SK-N-SH (cell line): ENCODE results near the gene PIH1D2. TPM values are rescaled to one million over a fixed set of nuclear protein-coding genes. Genes with fewer than 3 reads are reported as not detected.

ENCODE experiments used
- CTCF ChIA-PET: fragments of 300-600, 350-600 bp; formaldehyde crosslinking; extraction: SDS; loops from one replicate; lab custom pipeline; 2021; lab: Yijun Ruan, JAX
- POLR2A ChIA-PET: fragments of 350-600 bp; sonication (Branson Sonifier 250); formaldehyde crosslinking; extraction: SDS; loops from one replicate; lab custom pipeline; 2020; ENCODE audit warnings: antibody characterized with exemption, inconsistent platforms; lab: Yijun Ruan, JAX
- DNase-seq: peaks from one replicate; pipeline ENCODE4 v3.0.0; 2012
- H2AFZ ChIP-seq: fragments of 200-600 bp; sonication (generic); 2 replicates; pipeline ENCODE4 v1.8.1; 2016; ENCODE audit warnings: antibody characterized with exemption, mild to moderate bottlenecking, low read depth
- H3F3A ChIP-seq: fragments of 200-600 bp; sonication (generic); replicated peaks from 2 replicates; pipeline ENCODE3; 2016; ENCODE audit warnings: antibody characterized with exemption, mild to moderate bottlenecking; ENCODE audit not compliant: insufficient read depth
- H3K27ac ChIP-seq, 2 experiments: fragments of 200-500 bp in 1 of 2; fragments of 200-600 bp in 1 of 2; sonication (Bioruptor generic) in 1 of 2; sonication (generic), shearing (Covaris generic) in 1 of 2; 2 replicates each; pipeline versions ENCODE4 v1.5.1 to v1.6.1; 2014 to 2016; ENCODE audit warnings: low read depth in 2 of 2, inconsistent platforms in 1 of 2, low read length in 1 of 2, mild to moderate bottlenecking in 1 of 2, mixed read lengths in 1 of 2
- H3K27me3 ChIP-seq: fragments of 200-600 bp; sonication (generic), shearing (Covaris generic); 2 replicates; pipeline ENCODE4 v1.6.1; 2016; ENCODE audit warnings: mixed run types; ENCODE audit not compliant: insufficient read depth
- H3K36me3 ChIP-seq, 2 experiments: fragments of 200-500 bp in 1 of 2; fragments of 200-600 bp in 1 of 2; sonication (Bioruptor generic) in 1 of 2; sonication (generic) in 1 of 2; replicated peaks in 1 of 2; 2 replicates each; pipeline versions ENCODE3 to v1.5.1; 2014 to 2016; ENCODE audit warnings: low read length in 1 of 2, mild to moderate bottlenecking in 1 of 2; ENCODE audit not compliant: insufficient read depth in 2 of 2, control insufficient read depth in 1 of 2
- H3K4me1 ChIP-seq, 2 experiments: fragments of 200-500 bp in 1 of 2; fragments of 200-600 bp in 1 of 2; sonication (Bioruptor generic) in 1 of 2; sonication (generic), shearing (Covaris generic) in 1 of 2; 2 replicates each; pipeline versions ENCODE4 v1.5.1 to v1.6.1; 2014 to 2016; ENCODE audit warnings: low read depth in 1 of 2, low read length in 1 of 2, mixed run types in 1 of 2; ENCODE audit not compliant: insufficient read depth in 2 of 2, control insufficient read depth in 1 of 2
- H3K4me2 ChIP-seq: fragments of 200-600 bp; sonication (generic), shearing (Covaris generic); 2 replicates; pipeline ENCODE4 v1.6.1; 2017; ENCODE audit warnings: mixed run types
- H3K4me3 ChIP-seq, 2 experiments: fragments of 200-500 bp in 1 of 2; fragments of 200-600 bp in 1 of 2; sonication (Bioruptor generic) in 1 of 2; sonication (generic), shearing (Covaris generic) in 1 of 2; 2 replicates each; pipeline versions ENCODE4 v1.5.1 to v1.8.1; 2014 to 2016; ENCODE audit warnings: low read depth in 2 of 2, inconsistent platforms in 1 of 2, low read length in 1 of 2, mild to moderate bottlenecking in 1 of 2, mixed read lengths in 1 of 2, moderate library complexity in 1 of 2
- H3K79me2 ChIP-seq: fragments of 200-600 bp; sonication (generic); 2 replicates; pipeline ENCODE4 v1.8.1; 2017; ENCODE audit warnings: mild to moderate bottlenecking; ENCODE audit not compliant: insufficient read depth
- H3K9ac ChIP-seq: fragments of 200-600 bp; sonication (generic); 2 replicates; pipeline ENCODE4 v1.6.1; 2017; ENCODE audit warnings: mixed run types
- H3K9me2 ChIP-seq: fragments of 200-600 bp; sonication (generic); 2 replicates; pipeline ENCODE4 v1.6.1; 2017; ENCODE audit warnings: mixed run types
- H3K9me3 ChIP-seq: fragments of 200-600 bp; sonication (generic); 2 replicates; pipeline ENCODE4 v1.6.1; 2017; ENCODE audit warnings: mixed run types, mild to moderate bottlenecking, moderate library complexity
- H4K20me1 ChIP-seq: fragments of 200-600 bp; sonication (generic); 2 replicates; pipeline ENCODE4 v1.6.1; 2017; ENCODE audit warnings: mild to moderate bottlenecking, mixed run types; ENCODE audit not compliant: insufficient read depth
- CHD2 ChIP-seq: fragments of 150-350 bp; IDR thresholded peaks from 2 replicates; pipeline ENCODE4 v1.6.1; 2018; ENCODE audit warnings: low read length; ENCODE audit not compliant: partially characterized antibody
- FOXM1 ChIP-seq: IDR thresholded peaks from 2 replicates; pipeline ENCODE4 v1.4.0; 2012; ENCODE audit warnings: low read depth, mild to moderate bottlenecking
- GABPA ChIP-seq: IDR thresholded peaks from 2 replicates; pipeline ENCODE4 v1.4.0; 2012; ENCODE audit warnings: low read depth, mild to moderate bottlenecking
- MEF2A ChIP-seq: IDR thresholded peaks from 2 replicates; pipeline ENCODE4 v1.4.0; 2012; ENCODE audit warnings: low read depth, borderline replicate concordance
- MXI1 ChIP-seq: IDR thresholded peaks from 2 replicates; pipeline ENCODE4 v1.6.1; 2012; ENCODE audit warnings: mild to moderate bottlenecking, low read depth, low read length, improper control_type of control experiment
- NRF1 ChIP-seq: IDR thresholded peaks from 2 replicates; pipeline ENCODE4 v1.6.1; 2012; ENCODE audit warnings: low read depth, mild to moderate bottlenecking, low read length
- POLR2AphosphoS5 ChIP-seq: IDR thresholded peaks from 2 replicates; pipeline ENCODE4 v1.6.1; 2012; ENCODE audit warnings: low read depth, low read length
- RXRA ChIP-seq: IDR thresholded peaks from 2 replicates; pipeline ENCODE4 v1.4.0; 2012; ENCODE audit warnings: low read depth, mild to moderate bottlenecking, borderline replicate concordance
- SIN3A ChIP-seq: IDR thresholded peaks from 2 replicates; pipeline ENCODE4 v1.6.1; 2012; ENCODE audit warnings: low read depth, mild to moderate bottlenecking, low read length, moderate library complexity, borderline replicate concordance
- TAF1 ChIP-seq: IDR thresholded peaks from 2 replicates; pipeline ENCODE4 v1.6.1; 2012; ENCODE audit warnings: low read depth, mild to moderate bottlenecking, low read length, moderate library complexity, borderline replicate concordance
- TCF12 ChIP-seq: IDR thresholded peaks from 2 replicates; pipeline ENCODE4 v1.4.0; 2012
- USF1 ChIP-seq: IDR thresholded peaks from 2 replicates; pipeline ENCODE4 v1.4.0; 2012; ENCODE audit warnings: low read depth, borderline replicate concordance
- WGBS: methylation state at CpG from one replicate; pipeline ENCODE4 v1.1.6; 2017; ENCODE audit warnings: low lambda C conversion rate; 5-methylcytosine and 5-hydroxymethylcytosine counted together
- polyA plus RNA-seq, 3 experiments: library from polyadenylated mRNA; depleted of rRNA; stranded (reverse); fragments of >200 nt; gene quantifications; 2 replicates each; pipeline ENCODE4 v1.2.3, GENCODE V29; 2012
- TF ChIP-seq, protein P1 (sequence below): fragments of 150-350 bp; IDR thresholded peaks from 2 replicates; pipeline ENCODE4 v1.6.1; 2017; ENCODE audit warnings: antibody characterized with exemption, low read length, low read depth, borderline replicate concordance
- TF ChIP-seq, protein P2 (sequence below): IDR thresholded peaks from 2 replicates; pipeline ENCODE4 v1.4.0; 2012; ENCODE audit warnings: low read depth

The PIH1D2 gene
- polyA plus RNA-seq, 1 of the 3 experiments (the other 2 are of a cell fraction), result 0.97 TPM

GRCh38 chr11:112086422-112087191 lies 12.8 kb upstream of the PIH1D2 start, which contains the start of the genes SDHD and TIMM8B (continued):
- TF ChIP-seq MXI1 (0 out of 2 replicates have a peak, but pooled peaks have one; percentile 15), MEF2A (no peak), SIN3A (0 out of 2 replicates have a peak, but pooled peaks have one; percentile 78), TAF1 (peak; percentile 92), FOXM1 (no peak), RXRA (no peak), NRF1 (peak; percentile 79), GABPA (peak; percentile 99), POLR2AphosphoS5 (no peak; the same call in none of the 2 replicates), CHD2 (peak; percentile 94)
- TF ChIP-seq, protein P1, sequence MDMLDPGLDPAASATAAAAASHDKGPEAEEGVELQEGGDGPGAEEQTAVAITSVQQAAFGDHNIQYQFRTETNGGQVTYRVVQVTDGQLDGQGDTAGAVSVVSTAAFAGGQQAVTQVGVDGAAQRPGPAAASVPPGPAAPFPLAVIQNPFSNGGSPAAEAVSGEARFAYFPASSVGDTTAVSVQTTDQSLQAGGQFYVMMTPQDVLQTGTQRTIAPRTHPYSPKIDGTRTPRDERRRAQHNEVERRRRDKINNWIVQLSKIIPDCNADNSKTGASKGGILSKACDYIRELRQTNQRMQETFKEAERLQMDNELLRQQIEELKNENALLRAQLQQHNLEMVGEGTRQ, result no peak

DNA sequence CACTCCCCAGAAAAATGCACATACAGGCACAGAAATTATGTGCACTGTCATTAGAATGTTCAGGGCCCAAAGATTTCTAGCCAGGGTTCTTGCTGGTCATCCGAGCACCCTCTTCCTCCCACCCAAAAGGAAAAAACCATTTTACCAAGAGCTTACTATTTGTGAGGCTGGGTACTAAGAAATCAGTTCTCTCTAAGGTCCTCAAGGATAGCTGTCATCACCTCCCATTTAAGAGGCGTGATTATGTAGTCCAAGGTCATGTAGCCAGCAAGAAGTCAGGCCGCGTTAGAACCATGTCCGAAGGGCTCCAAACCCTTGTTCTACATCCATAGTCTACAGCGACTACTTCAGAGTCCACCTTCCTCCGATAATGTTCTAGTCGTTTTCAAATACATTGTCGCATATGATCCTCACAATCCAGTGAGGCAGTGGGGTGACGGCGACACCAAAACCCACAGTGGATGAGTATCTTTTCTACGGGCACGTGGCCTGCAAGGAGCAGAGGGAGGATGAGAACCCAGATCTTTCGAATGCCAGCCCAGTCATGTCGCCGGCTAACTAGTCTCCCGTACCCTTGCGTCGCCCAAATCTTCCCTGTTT lies 12.1 kb upstream of the PIH1D2 start:
- CTCF ChIA-PET, result interaction anchor here (1.7 to 4.2 kb wide), 2 partner anchors 27 to 193 kb away, joined by 4 to 16 read pairs; no protein-coding TSS in a partner anchor
- H2AFZ ChIP-seq, result no peak overlapping the region; the same call in 1 of the 2 replicates
- TF ChIP-seq TCF12 (no peak), RXRA (no peak), MXI1 (peak; percentile 71), USF1 (peak; percentile 47; the same call in 1 of the 2 replicates)
- TF ChIP-seq, protein P1, result no peak
- TF ChIP-seq, protein P2, sequence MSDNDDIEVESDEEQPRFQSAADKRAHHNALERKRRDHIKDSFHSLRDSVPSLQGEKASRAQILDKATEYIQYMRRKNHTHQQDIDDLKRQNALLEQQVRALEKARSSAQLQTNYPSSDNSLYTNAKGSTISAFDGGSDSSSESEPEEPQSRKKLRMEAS, result peak; percentile 88
- peaks cover 0 to 19% of the 10 kb centered on the region in 2 experiments; a peak in 3 of 4 replicates for H3K4me1 ChIP-seq
- H3K27me3 ChIP-seq, result no peaks in the 10 kb centered on the region
- peak; percentile 55 for DNase-seq
- H4K20me1 ChIP-seq, result no peaks in the 10 kb centered on the region
- no peaks in the 10 kb centered on the region for H3K9me3 ChIP-seq
- peaks cover 43% of the 10 kb centered on the region for H3F3A ChIP-seq
- peak overlapping the region; percentile 81 for H3K9ac ChIP-seq
- H3K4me3 ChIP-seq, result peak overlapping the region; percentile 72 to 85
- peak overlapping the region; percentile 17 to 86; a peak in 3 of 4 replicates for H3K27ac ChIP-seq
- H3K79me2 ChIP-seq, result peaks cover 62% of the 10 kb centered on the region
- H3K4me2 ChIP-seq, result peak overlapping the region; percentile 78
- H3K9me2 ChIP-seq, result no peaks in the 10 kb centered on the region
- WGBS, result under 1% methylated on average over 19 of the region's 19 CpGs
- POLR2A ChIA-PET, result interaction anchor here (0.7 kb wide), 1 partner anchor 21 kb away, joined by 3 read pairs; no protein-coding TSS in a partner anchor
- H3K36me3 ChIP-seq, result peaks cover 58 to 59% of the 10 kb centered on the region in 2 experiments
